Heart right ventricle (tissue), 16 donors: ENCODE results near the gene IL4. TPM values are rescaled to one million over a fixed set of nuclear protein-coding genes. Genes with fewer than 3 reads are reported as not detected.
"Not testable (repeated sequence)": the region's sequence is repeated elsewhere in the genome, so short reads cannot be mapped to it uniquely, and the experiment has no call there.

ENCODE experiments used
- ATAC-seq, 8 donors: fragments of 200-7000 bp; cut with Tn5 transposase; one replicate each; pipeline ENCODE4 v1.9.1; 2020; ENCODE audit warnings: mild to moderate bottlenecking in 8 of 8, moderate library complexity in 8 of 8, moderate number of reproducible peaks in 1 of 8
- DNase-seq, 2 donors: peaks; one replicate each; pipeline ENCODE4 v3.0.0-alpha.2; 2020
- H3K27ac ChIP-seq, 10 donors: fragments of 200-600 bp; sonication (generic) in 2 of 10; one replicate each; pipeline versions ENCODE4 v1.5.0 to v1.8.0; 2020 to 2022; ENCODE audit warnings: mild to moderate bottlenecking in 3 of 10
- H3K27me3 ChIP-seq, 7 donors: fragments of 200-600 bp; one replicate each; pipeline ENCODE4 v1.8.0; 2021 to 2022; ENCODE audit warnings: mild to moderate bottlenecking in 2 of 7
- H3K36me3 ChIP-seq, 9 donors: fragments of 200-600 bp; sonication (generic) in 1 of 9; one replicate each; pipeline versions ENCODE4 v1.5.0 to v1.8.0; 2020 to 2022; ENCODE audit warnings: mild to moderate bottlenecking in 2 of 9
- H3K4me1 ChIP-seq, 9 donors: fragments of 200-600 bp; sonication (generic) in 1 of 9; one replicate each; pipeline versions ENCODE4 v1.5.0 to v1.8.0; 2020 to 2022; ENCODE audit warnings: mild to moderate bottlenecking in 4 of 9
- H3K4me3 ChIP-seq, 10 donors: fragments of 200-600 bp; sonication (generic) in 2 of 10; one replicate each; pipeline versions ENCODE4 v1.5.0 to v1.8.0; 2020 to 2022; ENCODE audit warnings: mild to moderate bottlenecking in 7 of 10, moderate library complexity in 2 of 10
- H3K9me3 ChIP-seq, 11 donors: fragments of 200-600 bp in 10 of 11; sonication (generic) in 2 of 11; one replicate each; pipeline versions ENCODE4 v1.5.0 to v1.8.0; 2013 to 2022; ENCODE audit warnings: mild to moderate bottlenecking in 2 of 11, control low read depth in 1 of 11, moderate library complexity in 1 of 11
- CTCF ChIP-seq, 9 donors: fragments of 200-600 bp; sonication (generic) in 2 of 9; IDR thresholded peaks; one replicate each; pipeline versions ENCODE4 v1.5.0 to v1.8.0; 2021 to 2022; ENCODE audit warnings: antibody characterized with exemption in 9 of 9, mild to moderate bottlenecking in 5 of 9, moderate library complexity in 1 of 9
- WGBS, 2 donors: extraction: QIAGEN DNeasy Blood & Tissue Kit; methylation state at CpG; one replicate each; pipeline ENCODE4 v1.1.7; 2013; ENCODE audit warnings: inconsistent platforms in 1 of 2; 5-methylcytosine and 5-hydroxymethylcytosine counted together
- intact Hi-C, 10 donors: fragments of 100-400 bp; cut with DNase I; formaldehyde crosslinking; loops; one replicate each; pipeline versions ENCODE4 v1.11.1 to v1.14.2; 2022
- long read RNA-seq, 3 donors: library from polyadenylated mRNA; unstranded; transcript quantifications; one replicate each; pipeline ENCODE4 v2.0.0, GENCODE V29; 2020 to 2021
- polyA plus RNA-seq, 2 donors: library from polyadenylated mRNA; stranded (reverse); fragments of 200-250 nt; gene quantifications; one replicate each; pipeline ENCODE4 v1.2.3, GENCODE V29; 2013
- total RNA-seq, 10 donors: library from RNA; stranded (reverse); fragmentation: NEBNext Ultra II Directional in 3 of 10; extraction: Animal tissue kit (Norgen Biotek cat#: 25700) in 3 of 10; gene quantifications; one replicate each; pipeline versions ENCODE4 v1.2.1 to v1.2.4, GENCODE V29; 2021 to 2023
- donor health status: Arrhythmogenic right ventricular cardiomyopathy.
- donor health status: ischemic (EF 13 %, LVEDD 7.1; RV severe dilation, severe dysfunction).
- donor health status: healthy with polysubstance abuse.
- donor health status: DM: no; HTN: yes; CAD: no.
- donor health status: DM: no; HTN: no; CAD: no.
- donor health status: ischemic (EF 25% LVEDD 6.9; RV normal size, moderate dysfunction).
- donor health status: ischemic (EF 25% LVEDD 5.7; RV mildly dilated, moderate dysfunction).
- donor health status: healthy.
- donor health status: DM: yes; HTN: yes; CAD: no.
- donor health status: Ischemic cardiomyopathy.
- donor health status: ischemic (EF 35%, LVEDD 5.7; RV mildly dilated, moderate dysfunction).
- donor health status: nonischemic (EF 11% LVEDD 7.7; RV severe dilation, severe dysfunction).
- donor health status: DM: yes; HTN: yes; CAD: no.
- donor health status: PGD.
- donor health status: ischemic (EF 29% LVEDD 5.4; RV normal size, mild dysfunction).
- donor health status: nonischemic (EF 23%, LVEDD 6.1; RV moderate dilation, normal function).

The IL4 gene
- not detected for total RNA-seq
- polyA plus RNA-seq, result not detected
- long read RNA-seq, donor 1, result 0 reads
- long read RNA-seq, donor 2, result 0 reads
- long read RNA-seq, donor 3, result 0 reads

- H3K36me3 ChIP-seq, result no peaks in the 10 kb centered on the region
Measured at GRCh38 chr5:132673939-132674630, at the start of gene IL4. Gene IL4, plus strand, starts transcription at chr5:132673989. Its CDS starts 62 bp downstream, at chr5:132674051.

GRCh38 chr5:132627470-132627869 is 46.3 kb upstream of the IL4 start:
- intact Hi-C loops, result no loop called here
- ATAC-seq, result no peak
- no peaks in the 10 kb centered on the region for H3K9me3 ChIP-seq
- peaks cover 0 to 7% (median 0%) of the 10 kb centered on the region in 9 donors for H3K4me1 ChIP-seq
- H3K27me3 ChIP-seq, result no peaks in the 10 kb centered on the region
- no peak overlapping the region for H3K4me3 ChIP-seq
- no peak for DNase-seq
- TF ChIP-seq CTCF (IDR thresholded peaks at IDR 0.05), result no peak
- no peak overlapping the region for H3K27ac ChIP-seq
- peaks cover 0 to 59% (median 6%) of the 10 kb centered on the region in 9 donors for H3K36me3 ChIP-seq
- 97 to 98% methylated on average over 2 of the region's 2 CpGs for WGBS, 2 donors

More at GRCh38 chr5:132673939-132674630, at the start of gene IL4:
- intact Hi-C loops, result no loop called here
- TF ChIP-seq CTCF (IDR thresholded peaks at IDR 0.05), result no peak
- ATAC-seq (no peak), DNase-seq (no peak)
- no peaks in the 10 kb centered on the region for H3K9me3 ChIP-seq
- no peaks in the 10 kb centered on the region for H3K27me3 ChIP-seq
- H3K27ac ChIP-seq, result peak within 1 kb of the TSS in 1 of 10 donors; percentile 50
- peaks cover 0 to 21% (median 0%) of the 10 kb centered on the region in 9 donors for H3K4me1 ChIP-seq
- WGBS, 2 donors, result 74 to 76% methylated on average over 14 of the region's 14 CpGs
- no peak within 1 kb of the TSS for H3K4me3 ChIP-seq

- H3K9me3 ChIP-seq, result no peaks in the 10 kb centered on the region
- no peak overlapping the region for H3K27ac ChIP-seq
- peaks cover 0 to 56% (median 6%) of the 10 kb centered on the region in 9 donors for H3K36me3 ChIP-seq
- H3K4me3 ChIP-seq, result no peak overlapping the region
- H3K4me1 ChIP-seq, result peaks cover 0 to 7% (median 0%) of the 10 kb centered on the region in 9 donors
- ATAC-seq (no peak), DNase-seq (no peak)
- WGBS, 2 donors, result 87 to 96% methylated on average over 2 of the region's 2 CpGs
- H3K27me3 ChIP-seq, result no peaks in the 10 kb centered on the region
- intact Hi-C loops, result no loop called here
- no peak for TF ChIP-seq CTCF (IDR thresholded peaks at IDR 0.05)
Measured at GRCh38 chr5:132628814-132629213, 45.0 kb upstream of the IL4 start.

- peaks cover 0 to 58% (median 6%) of the 10 kb centered on the region in 9 donors for H3K36me3 ChIP-seq
- no peaks in the 10 kb centered on the region for H3K9me3 ChIP-seq
- ATAC-seq, result no peak
- 72 to 76% methylated on average over 5 of the region's 5 CpGs for WGBS, 2 donors
- DNase-seq, result no peak
- H3K27me3 ChIP-seq, result no peaks in the 10 kb centered on the region
- intact Hi-C loops, result no loop called here
- peaks cover 0 to 7% (median 0%) of the 10 kb centered on the region in 9 donors for H3K4me1 ChIP-seq
- H3K4me3 ChIP-seq, result no peak overlapping the region
- no peak for TF ChIP-seq CTCF (IDR thresholded peaks at IDR 0.05)
- peak overlapping the region in 1 of 10 donors; percentile 50 for H3K27ac ChIP-seq
Measured at GRCh38 chr5:132629230-132629944, 44.4 kb upstream of the IL4 start.

GRCh38 chr5:132633587-132633986 is 40.2 kb upstream of the IL4 start:
- H3K36me3 ChIP-seq, result peaks cover 0 to 67% (median 16%) of the 10 kb centered on the region in 9 donors
- DNase-seq, H3K4me1 ChIP-seq, H3K4me3 ChIP-seq, H3K27ac ChIP-seq, intact Hi-C loops, H3K9me3 ChIP-seq, ATAC-seq, H3K27me3 ChIP-seq: not testable (repeated sequence)
- 98 to 99% methylated on average over 4 of the region's 4 CpGs for WGBS, 2 donors
